GM12864 (cell line): ENCODE data around the gene CALHM4.

ENCODE experiments used
- DNase-seq: peaks from one replicate; pipeline ENCODE4 v3.0.0-alpha.2; 2011; ENCODE audit warnings: low read depth
- H3K4me3 ChIP-seq: 2 replicates; pipeline ENCODE4 v1.5.1; 2011; ENCODE audit warnings: mild to moderate bottlenecking, low read depth, low read length, control low read depth
- TF ChIP-seq, protein P1 (sequence below): IDR thresholded peaks from 2 replicates; pipeline ENCODE4 v1.5.1; 2011; ENCODE audit warnings: low read depth, mild to moderate bottlenecking, moderate library complexity, low read length, control low read depth, inconsistent platforms; ENCODE audit errors: missing control alignments

CALHM4 gene

DNA sequence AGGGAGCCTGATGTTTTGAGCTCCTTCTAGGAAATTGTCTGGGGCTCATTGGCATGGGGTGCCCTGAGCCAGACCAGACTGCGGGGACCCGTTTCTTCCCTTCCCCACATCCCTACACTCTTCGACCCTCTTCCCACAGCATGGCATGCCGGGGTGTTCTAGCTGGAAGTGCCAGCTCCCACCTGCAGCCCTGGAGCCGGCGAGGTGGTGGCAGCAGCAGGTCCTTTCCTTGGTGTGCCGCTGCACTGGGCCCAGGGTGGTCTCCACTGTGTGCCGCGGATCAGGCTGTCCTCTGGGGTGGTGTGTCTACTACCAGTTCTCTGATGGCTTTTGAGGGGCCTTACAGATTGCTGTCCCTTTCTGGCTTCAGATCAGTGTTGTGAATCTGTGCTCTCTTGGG lies 10.3 kb downstream of the CALHM4 start:
- TF ChIP-seq, protein P1, sequence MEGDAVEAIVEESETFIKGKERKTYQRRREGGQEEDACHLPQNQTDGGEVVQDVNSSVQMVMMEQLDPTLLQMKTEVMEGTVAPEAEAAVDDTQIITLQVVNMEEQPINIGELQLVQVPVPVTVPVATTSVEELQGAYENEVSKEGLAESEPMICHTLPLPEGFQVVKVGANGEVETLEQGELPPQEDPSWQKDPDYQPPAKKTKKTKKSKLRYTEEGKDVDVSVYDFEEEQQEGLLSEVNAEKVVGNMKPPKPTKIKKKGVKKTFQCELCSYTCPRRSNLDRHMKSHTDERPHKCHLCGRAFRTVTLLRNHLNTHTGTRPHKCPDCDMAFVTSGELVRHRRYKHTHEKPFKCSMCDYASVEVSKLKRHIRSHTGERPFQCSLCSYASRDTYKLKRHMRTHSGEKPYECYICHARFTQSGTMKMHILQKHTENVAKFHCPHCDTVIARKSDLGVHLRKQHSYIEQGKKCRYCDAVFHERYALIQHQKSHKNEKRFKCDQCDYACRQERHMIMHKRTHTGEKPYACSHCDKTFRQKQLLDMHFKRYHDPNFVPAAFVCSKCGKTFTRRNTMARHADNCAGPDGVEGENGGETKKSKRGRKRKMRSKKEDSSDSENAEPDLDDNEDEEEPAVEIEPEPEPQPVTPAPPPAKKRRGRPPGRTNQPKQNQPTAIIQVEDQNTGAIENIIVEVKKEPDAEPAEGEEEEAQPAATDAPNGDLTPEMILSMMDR, result no peak
- H3K4me3 ChIP-seq, result no peak overlapping the region
- DNase-seq, result no peak

DNA sequence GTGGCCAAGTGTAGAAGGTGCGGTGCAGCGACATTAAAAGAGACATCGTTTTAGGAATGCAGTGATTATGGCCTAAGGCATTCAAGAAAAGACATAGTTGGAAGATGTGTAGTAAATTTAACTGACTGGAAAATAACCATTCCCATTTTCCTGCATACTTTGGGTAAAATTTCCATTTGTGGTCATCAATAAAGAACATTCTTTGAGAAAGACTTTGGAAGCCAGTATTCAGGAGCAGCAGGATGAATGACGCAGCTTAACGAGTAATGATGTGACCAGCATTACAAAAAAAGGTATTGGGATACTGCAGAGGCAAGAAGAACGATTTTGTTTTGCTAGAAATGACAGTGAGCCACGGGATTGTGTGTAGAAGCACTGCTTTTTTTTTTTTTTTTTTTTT lies 10.8 kb downstream of the CALHM4 start:
- no peak for DNase-seq
- no peak overlapping the region for H3K4me3 ChIP-seq
- TF ChIP-seq, protein P1, result no peak

GRCh38 chr6:116564921-116565872 lies 11.6 kb downstream of the CALHM4 start:
- no peak for DNase-seq
- TF ChIP-seq, protein P1, result no peak
- no peak overlapping the region for H3K4me3 ChIP-seq

DNA sequence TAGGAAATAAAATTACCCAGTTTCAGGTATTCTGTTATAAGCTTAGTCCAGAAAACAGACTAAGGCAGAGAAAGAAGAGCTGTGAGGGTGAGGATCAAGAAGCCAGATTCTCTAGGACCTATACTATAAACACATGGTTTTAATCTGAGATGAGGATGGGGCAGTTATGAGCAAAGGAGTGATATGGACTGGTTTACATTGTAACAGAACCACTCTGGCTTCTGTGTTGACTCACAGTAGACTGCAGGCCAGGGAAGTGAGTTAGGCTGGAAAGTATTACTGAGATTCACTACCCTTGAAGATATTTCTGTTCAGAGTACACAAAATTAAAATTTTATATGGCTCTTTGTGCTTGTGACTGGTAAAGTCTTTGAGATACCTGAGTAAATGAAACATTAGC lies 14.6 kb downstream of the CALHM4 start:
- DNase-seq, result no peak
- TF ChIP-seq, protein P1, result no peak
- no peak overlapping the region for H3K4me3 ChIP-seq

- TF ChIP-seq, protein P1, result no peak
- H3K4me3 ChIP-seq, result no peak overlapping the region
- no peak for DNase-seq
These were observed 15.5 kb downstream of the CALHM4 start for GRCh38 chr6:116568821-116569755.

DNA sequence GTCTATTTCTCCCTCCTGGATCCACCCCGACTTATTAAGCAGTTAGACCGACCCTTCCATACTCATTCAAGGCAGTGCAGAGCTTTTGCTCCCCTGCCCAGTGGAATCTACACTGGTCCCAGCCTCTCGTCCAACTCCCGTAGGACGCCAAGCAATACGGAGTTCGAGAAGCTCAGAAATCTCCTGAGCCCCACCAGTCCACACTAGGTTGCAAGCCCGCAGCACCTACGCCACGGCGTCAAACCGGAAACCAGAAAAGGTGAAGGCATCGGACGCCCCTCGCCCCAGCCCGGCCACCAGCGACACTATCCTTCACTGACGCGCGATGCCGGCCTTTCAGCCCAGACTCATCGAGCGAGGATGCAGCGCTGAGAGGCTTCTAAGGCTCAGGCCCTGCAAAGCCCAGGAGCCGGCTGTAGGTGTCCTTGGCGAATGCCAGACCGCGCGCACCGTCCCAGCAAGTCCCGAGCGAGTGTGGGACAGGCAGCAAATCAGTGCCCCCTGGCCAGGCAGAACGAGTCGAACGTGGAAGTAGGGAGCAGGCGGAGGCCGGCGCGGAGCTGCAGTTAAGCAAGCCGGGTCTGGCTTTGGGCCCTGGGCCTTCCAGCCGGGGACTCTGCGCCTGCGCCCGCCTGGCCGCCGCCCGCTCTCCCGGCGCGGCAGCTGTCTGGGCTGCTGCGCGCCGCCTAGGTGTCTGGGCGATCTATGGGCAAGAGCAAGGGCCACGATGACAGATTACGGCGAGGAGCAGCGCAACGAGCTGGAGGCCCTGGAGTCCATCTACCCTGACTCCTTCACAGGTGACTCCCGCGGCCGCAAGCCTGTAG lies 17.5 kb downstream of the CALHM4 start, which contains the start of gene RWDD1:
RWDD1 (plus strand) TSS at position 649 of the 827 bp plus-strand sequence; CDS start at position 728, 79 bp downstream.
- TF ChIP-seq, protein P1, result no peak
- H3K4me3 ChIP-seq, result peak within 1 kb of the TSS; percentile 99
- peak; percentile 98 for DNase-seq
